Panc1 (cell line): ENCODE data around the gene MYT1.

Source experiments
- POLR2AphosphoS5 ChIP-seq: IDR thresholded peaks from 2 replicates; pipeline ENCODE4 v1.6.1; 2012; ENCODE audit warnings: mild to moderate bottlenecking, low read depth, low read length, moderate library complexity
- SIN3A ChIP-seq: IDR thresholded peaks from 2 replicates; pipeline ENCODE4 v1.6.1; 2012; ENCODE audit warnings: low read depth, mild to moderate bottlenecking, low read length, moderate library complexity, borderline replicate concordance; ENCODE audit not compliant: insufficient read depth
- TCF7L2 ChIP-seq: IDR thresholded peaks from 2 replicates; pipeline ENCODE4 v1.6.1; 2011; ENCODE audit warnings: mild to moderate bottlenecking, low read depth, low read length, inconsistent platforms
- TF ChIP-seq, protein P1 (sequence below): fragments of 450-650 bp; IDR thresholded peaks from 2 replicates; pipeline ENCODE4 v1.5.1; 2017; ENCODE audit warnings: mild to moderate bottlenecking
- TF ChIP-seq, protein P2 (sequence below), 2 experiments: IDR thresholded peaks; 2 replicates each; pipeline ENCODE4 v1.6.1; 2011 to 2012; ENCODE audit warnings: low read depth in 2 of 2, control low read depth in 1 of 2, low read length in 1 of 2, mild to moderate bottlenecking in 1 of 2, moderate library complexity in 1 of 2; ENCODE audit not compliant: insufficient read depth in 1 of 2

DNA sequence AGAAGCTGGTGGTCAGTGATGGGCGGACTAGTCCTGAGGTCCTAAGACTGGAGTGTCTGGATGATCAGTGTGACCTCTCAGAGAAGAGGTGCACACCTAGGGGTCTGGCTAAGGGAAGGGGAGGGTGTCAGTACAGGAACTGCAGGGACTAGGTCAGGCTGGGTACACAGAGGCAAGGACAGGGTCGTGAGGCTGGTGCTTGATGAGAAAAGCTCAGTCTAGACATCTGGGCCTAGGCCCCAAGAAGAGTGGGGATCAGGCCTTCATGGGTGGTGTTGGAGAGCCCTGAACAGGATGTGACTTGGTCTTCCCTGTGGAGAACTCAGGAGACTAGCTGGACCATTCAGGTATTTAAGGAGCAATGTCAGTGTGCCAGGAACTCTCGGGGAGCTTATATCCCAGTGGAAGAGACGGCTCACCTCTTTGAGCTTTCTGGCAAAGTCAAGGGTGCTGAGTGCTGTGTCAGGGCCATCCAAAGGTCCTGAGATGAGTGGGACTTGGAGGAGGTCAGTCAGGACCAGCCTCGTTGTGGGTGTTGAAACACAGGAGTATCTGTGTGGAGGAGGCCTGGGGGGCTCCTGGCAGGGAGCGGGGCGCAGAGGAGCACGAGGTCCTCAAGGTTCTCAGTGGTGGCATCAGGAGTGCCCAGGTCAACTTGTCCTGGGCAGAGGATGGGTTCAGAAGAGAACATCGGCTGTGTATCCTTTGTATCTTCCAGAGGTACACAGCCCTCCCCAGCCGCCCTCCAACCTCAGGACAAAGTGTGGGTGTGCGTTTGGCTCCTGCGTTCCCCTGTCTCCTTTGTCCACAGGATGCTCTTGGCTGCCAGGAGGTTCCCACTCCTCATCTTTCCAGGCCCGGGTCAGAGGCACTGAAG is 13.3 kb upstream of the MYT1 start:
- TF ChIP-seq, protein P1, sequence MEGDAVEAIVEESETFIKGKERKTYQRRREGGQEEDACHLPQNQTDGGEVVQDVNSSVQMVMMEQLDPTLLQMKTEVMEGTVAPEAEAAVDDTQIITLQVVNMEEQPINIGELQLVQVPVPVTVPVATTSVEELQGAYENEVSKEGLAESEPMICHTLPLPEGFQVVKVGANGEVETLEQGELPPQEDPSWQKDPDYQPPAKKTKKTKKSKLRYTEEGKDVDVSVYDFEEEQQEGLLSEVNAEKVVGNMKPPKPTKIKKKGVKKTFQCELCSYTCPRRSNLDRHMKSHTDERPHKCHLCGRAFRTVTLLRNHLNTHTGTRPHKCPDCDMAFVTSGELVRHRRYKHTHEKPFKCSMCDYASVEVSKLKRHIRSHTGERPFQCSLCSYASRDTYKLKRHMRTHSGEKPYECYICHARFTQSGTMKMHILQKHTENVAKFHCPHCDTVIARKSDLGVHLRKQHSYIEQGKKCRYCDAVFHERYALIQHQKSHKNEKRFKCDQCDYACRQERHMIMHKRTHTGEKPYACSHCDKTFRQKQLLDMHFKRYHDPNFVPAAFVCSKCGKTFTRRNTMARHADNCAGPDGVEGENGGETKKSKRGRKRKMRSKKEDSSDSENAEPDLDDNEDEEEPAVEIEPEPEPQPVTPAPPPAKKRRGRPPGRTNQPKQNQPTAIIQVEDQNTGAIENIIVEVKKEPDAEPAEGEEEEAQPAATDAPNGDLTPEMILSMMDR, result no peak
- TF ChIP-seq, protein P2, sequence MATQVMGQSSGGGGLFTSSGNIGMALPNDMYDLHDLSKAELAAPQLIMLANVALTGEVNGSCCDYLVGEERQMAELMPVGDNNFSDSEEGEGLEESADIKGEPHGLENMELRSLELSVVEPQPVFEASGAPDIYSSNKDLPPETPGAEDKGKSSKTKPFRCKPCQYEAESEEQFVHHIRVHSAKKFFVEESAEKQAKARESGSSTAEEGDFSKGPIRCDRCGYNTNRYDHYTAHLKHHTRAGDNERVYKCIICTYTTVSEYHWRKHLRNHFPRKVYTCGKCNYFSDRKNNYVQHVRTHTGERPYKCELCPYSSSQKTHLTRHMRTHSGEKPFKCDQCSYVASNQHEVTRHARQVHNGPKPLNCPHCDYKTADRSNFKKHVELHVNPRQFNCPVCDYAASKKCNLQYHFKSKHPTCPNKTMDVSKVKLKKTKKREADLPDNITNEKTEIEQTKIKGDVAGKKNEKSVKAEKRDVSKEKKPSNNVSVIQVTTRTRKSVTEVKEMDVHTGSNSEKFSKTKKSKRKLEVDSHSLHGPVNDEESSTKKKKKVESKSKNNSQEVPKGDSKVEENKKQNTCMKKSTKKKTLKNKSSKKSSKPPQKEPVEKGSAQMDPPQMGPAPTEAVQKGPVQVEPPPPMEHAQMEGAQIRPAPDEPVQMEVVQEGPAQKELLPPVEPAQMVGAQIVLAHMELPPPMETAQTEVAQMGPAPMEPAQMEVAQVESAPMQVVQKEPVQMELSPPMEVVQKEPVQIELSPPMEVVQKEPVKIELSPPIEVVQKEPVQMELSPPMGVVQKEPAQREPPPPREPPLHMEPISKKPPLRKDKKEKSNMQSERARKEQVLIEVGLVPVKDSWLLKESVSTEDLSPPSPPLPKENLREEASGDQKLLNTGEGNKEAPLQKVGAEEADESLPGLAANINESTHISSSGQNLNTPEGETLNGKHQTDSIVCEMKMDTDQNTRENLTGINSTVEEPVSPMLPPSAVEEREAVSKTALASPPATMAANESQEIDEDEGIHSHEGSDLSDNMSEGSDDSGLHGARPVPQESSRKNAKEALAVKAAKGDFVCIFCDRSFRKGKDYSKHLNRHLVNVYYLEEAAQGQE (IDR thresholded peaks at IDR 0.05; ENCODE audit: insufficient read depth in 1 of 2, low read depth in 2 of 2, low read length in 1 of 2), result no peak
- no peak for TF ChIP-seq POLR2AphosphoS5
- TF ChIP-seq SIN3A, result no peak
- no peak for TF ChIP-seq TCF7L2
